ENCODE measurements around the gene KDM2B.

- no peak for TF ChIP-seq CTCF (IDR thresholded peaks at IDR 0.05; ENCODE audit: control extremely low read depth in 1 of 3, insufficient read depth in 1 of 3, low read depth in 1 of 3, low read length in 3 of 3)
- no peak for TF ChIP-seq USF2 (IDR thresholded peaks at IDR 0.05; ENCODE audit: low read length)
- TF ChIP-seq POLR2AphosphoS5 (IDR thresholded peaks at IDR 0.05; ENCODE audit: low read depth, low read length), result no peak
- TF ChIP-seq CHD2 (IDR thresholded peaks at IDR 0.05; ENCODE audit: low read length), result no peak
- TF ChIP-seq TAF1 (IDR thresholded peaks at IDR 0.05; ENCODE audit: low read depth, low read length), result no peak
- TF ChIP-seq RAD21 (IDR thresholded peaks at IDR 0.05 in 1 of 2, conservative IDR thresholded peaks at IDR 0.05 in 1 of 2; ENCODE audit: low read depth in 2 of 2, low read length in 2 of 2), result no peak
- no peak for TF ChIP-seq SP1 (IDR thresholded peaks at IDR 0.05; ENCODE audit: low read depth, low read length)
- TF ChIP-seq CEBPB (IDR thresholded peaks at IDR 0.05; ENCODE audit: low read depth, low read length), result no peak
- no peak for TF ChIP-seq ZNF274 (IDR thresholded peaks at IDR 0.05; ENCODE audit: borderline replicate concordance, extremely low read depth, low read length)
- no peak for TF ChIP-seq POLR2A (IDR thresholded peaks at IDR 0.05; ENCODE audit: control extremely low read depth in 1 of 2, low read depth in 2 of 2, low read length in 2 of 2)
- TF ChIP-seq EGR1 (IDR thresholded peaks at IDR 0.05; ENCODE audit: borderline replicate concordance, low read depth, low read length), result no peak
- TF ChIP-seq JUN (IDR thresholded peaks at IDR 0.05; ENCODE audit: low read depth, low read length), result no peak
Observed at GRCh38 chr12:121596526-121596925, 15.7 kb upstream of the KDM2B start.
